Natural killer cell (primary cell): Measurements from ENCODE around the gene SH3RF2. TPM values are rescaled to one million over a fixed set of nuclear protein-coding genes. Genes with fewer than 3 reads are reported as not detected.

Experiments used
- ATAC-seq, 3 donors: fragments of 150-1000 bp in 2 of 3; fragments of 200-7000 bp in 1 of 3; cut with Tn5 transposase; 1 replicate in 1 of 3; 2 replicates in 2 of 3; pipeline ENCODE4 v1.10.0; 2021; ENCODE audit warnings: mild to moderate bottlenecking in 2 of 3, moderate library complexity in 2 of 3
- DNase-seq, 2 donors: peaks; one replicate each; pipeline versions ENCODE4 v3.0.0 to v3.0.0-alpha.2; 2013 to 2021; ENCODE audit warnings: mixed read lengths in 1 of 2
- H3K27ac ChIP-seq: one replicate; pipeline ENCODE4 v1.5.1; 2013; ENCODE audit warnings: mild to moderate bottlenecking, low read length
- H3K27me3 ChIP-seq: one replicate; pipeline ENCODE4 v1.6.1; 2013; ENCODE audit warnings: low read length; ENCODE audit not compliant: control insufficient read depth, insufficient read depth
- H3K36me3 ChIP-seq: one replicate; pipeline ENCODE4 v1.6.1; 2013; ENCODE audit warnings: low read length; ENCODE audit not compliant: control insufficient read depth, insufficient read depth
- H3K4me1 ChIP-seq: one replicate; pipeline ENCODE4 v1.6.1; 2013; ENCODE audit warnings: low read length; ENCODE audit not compliant: control insufficient read depth, insufficient read depth
- H3K4me3 ChIP-seq: one replicate; pipeline ENCODE4 v1.5.1; 2013; ENCODE audit warnings: low read length
- H3K9me3 ChIP-seq: one replicate; pipeline ENCODE4 v1.6.1; 2013; ENCODE audit warnings: low read length; ENCODE audit not compliant: control insufficient read depth, insufficient read depth
- H3K27ac Mint-ChIP-seq, 2 donors: one replicate each; pipeline ENCODE4 v1.8.0; 2022; ENCODE audit warnings: mild to moderate bottlenecking in 2 of 2, mixed read lengths in 2 of 2, moderate library complexity in 1 of 2
- H3K27me3 Mint-ChIP-seq, 2 donors: one replicate each; pipeline ENCODE4 v1.8.0; 2022; ENCODE audit warnings: low read depth in 2 of 2, mixed read lengths in 2 of 2
- H3K36me3 Mint-ChIP-seq: one replicate; pipeline ENCODE4 v1.8.0; 2022; ENCODE audit warnings: mixed read lengths
- H3K4me1 Mint-ChIP-seq, 2 donors: one replicate each; pipeline ENCODE4 v1.8.0; 2022; ENCODE audit warnings: mixed read lengths in 2 of 2
- H3K4me3 Mint-ChIP-seq: one replicate; pipeline ENCODE4 v1.8.0; 2022; ENCODE audit warnings: mild to moderate bottlenecking, moderate library complexity, mixed read lengths
- H3K9me3 Mint-ChIP-seq, 2 donors: one replicate each; pipeline ENCODE4 v1.8.0; 2022; ENCODE audit warnings: mixed read lengths in 2 of 2
- WGBS: methylation state at CpG from one replicate; pipeline ENCODE4 v1.1.7; 2013; ENCODE audit warnings: missing lambda C conversion rate; ENCODE audit not compliant: insufficient coverage; 5-methylcytosine and 5-hydroxymethylcytosine counted together
- intact Hi-C: fragments of 100-400 bp; cut with micrococcal nuclease; formaldehyde crosslinking; loops from one replicate; pipeline ENCODE4 v1.14.2; 2022
- total RNA-seq, 4 donors: library from RNA; stranded (reverse); fragments of 120-200 nt in 1 of 4; gene quantifications; one replicate each; pipeline versions ENCODE4 v1.2.3 to v1.2.4, GENCODE V29; 2013 to 2022
- TF ChIP-seq, protein P1 (sequence below): fragments of 200-600 bp; IDR thresholded peaks from one replicate; pipeline ENCODE4 v1.8.0; 2022; ENCODE audit warnings: antibody characterized with exemption

The SH3RF2 gene
- total RNA-seq, 3 donors from 2014 or later (not counting 1 experiment from before 2014, with no cell fraction given) = 0.28 to 0.35 TPM; not detected in 1

DNA sequence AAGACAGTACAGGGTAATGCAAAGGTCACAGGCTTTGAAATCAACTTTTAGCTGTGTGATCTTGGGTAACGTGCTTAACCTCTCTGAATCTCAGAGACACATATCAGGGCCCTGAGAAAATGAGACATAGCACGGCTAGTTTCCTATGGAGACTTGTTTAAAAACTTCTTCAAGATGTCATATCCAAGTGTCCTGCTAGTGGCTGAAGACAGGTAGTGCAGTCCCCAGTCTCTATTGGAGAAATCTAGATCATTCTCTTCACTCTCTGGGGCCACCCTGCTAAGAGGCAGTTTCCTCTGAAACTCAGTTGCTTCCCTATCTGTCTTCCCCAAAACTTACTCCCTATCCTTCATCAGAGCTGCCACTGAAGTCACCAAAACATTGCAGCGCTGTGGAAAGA lies 33.3 kb upstream of the SH3RF2 start:
- Histone ChIP-seq H3K27ac (no peak overlapping the region), H3K36me3 (no peaks in the 10 kb centered on the region), H3K9me3 (no peaks in the 10 kb centered on the region), H3K27me3 (no peaks in the 10 kb centered on the region), H3K4me1 (no peaks in the 10 kb centered on the region), H3K4me3 (no peak overlapping the region)
- H3K27me3 Mint-ChIP-seq = peaks cover 6 to 10% of the 10 kb centered on the region in 2 donors
- TF ChIP-seq, protein P1, sequence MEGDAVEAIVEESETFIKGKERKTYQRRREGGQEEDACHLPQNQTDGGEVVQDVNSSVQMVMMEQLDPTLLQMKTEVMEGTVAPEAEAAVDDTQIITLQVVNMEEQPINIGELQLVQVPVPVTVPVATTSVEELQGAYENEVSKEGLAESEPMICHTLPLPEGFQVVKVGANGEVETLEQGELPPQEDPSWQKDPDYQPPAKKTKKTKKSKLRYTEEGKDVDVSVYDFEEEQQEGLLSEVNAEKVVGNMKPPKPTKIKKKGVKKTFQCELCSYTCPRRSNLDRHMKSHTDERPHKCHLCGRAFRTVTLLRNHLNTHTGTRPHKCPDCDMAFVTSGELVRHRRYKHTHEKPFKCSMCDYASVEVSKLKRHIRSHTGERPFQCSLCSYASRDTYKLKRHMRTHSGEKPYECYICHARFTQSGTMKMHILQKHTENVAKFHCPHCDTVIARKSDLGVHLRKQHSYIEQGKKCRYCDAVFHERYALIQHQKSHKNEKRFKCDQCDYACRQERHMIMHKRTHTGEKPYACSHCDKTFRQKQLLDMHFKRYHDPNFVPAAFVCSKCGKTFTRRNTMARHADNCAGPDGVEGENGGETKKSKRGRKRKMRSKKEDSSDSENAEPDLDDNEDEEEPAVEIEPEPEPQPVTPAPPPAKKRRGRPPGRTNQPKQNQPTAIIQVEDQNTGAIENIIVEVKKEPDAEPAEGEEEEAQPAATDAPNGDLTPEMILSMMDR = no peak
- DNase-seq = no peak
- H3K27ac Mint-ChIP-seq = no peak overlapping the region
- peaks cover 4% of the 10 kb centered on the region in 2 donors for H3K9me3 Mint-ChIP-seq
- no peak for ATAC-seq
- no peak overlapping the region for H3K4me3 Mint-ChIP-seq
- intact Hi-C loops = no loop called here
- WGBS = 76% methylated on average over 2 of the region's 3 CpGs
- H3K36me3 Mint-ChIP-seq = no peaks in the 10 kb centered on the region
- no peaks in the 10 kb centered on the region for H3K4me1 Mint-ChIP-seq

DNA sequence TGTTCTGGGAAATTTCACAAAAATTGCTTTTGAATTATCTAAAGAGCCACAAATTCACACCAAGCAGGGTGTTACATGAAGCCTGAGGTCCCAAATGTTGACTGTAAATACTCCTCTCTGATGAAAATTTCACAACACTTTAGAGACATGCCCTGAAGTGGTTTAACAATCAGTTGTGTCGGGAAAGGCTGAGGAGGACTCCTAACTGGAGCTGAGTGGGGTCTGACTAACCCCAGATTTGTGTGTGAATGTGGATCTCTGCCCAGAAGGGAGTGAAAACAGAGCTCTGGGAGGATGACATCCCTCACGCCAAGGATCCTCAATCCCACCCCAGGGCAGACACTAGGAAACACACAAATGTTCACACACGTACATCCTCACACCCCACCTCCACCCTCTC lies 32.5 kb upstream of the SH3RF2 start:
- Mint-ChIP-seq H3K27me3 (peaks cover 6 to 10% of the 10 kb centered on the region in 2 donors), H3K9me3 (peaks cover 4% of the 10 kb centered on the region in 2 donors), H3K27ac (no peak overlapping the region)

DNA sequence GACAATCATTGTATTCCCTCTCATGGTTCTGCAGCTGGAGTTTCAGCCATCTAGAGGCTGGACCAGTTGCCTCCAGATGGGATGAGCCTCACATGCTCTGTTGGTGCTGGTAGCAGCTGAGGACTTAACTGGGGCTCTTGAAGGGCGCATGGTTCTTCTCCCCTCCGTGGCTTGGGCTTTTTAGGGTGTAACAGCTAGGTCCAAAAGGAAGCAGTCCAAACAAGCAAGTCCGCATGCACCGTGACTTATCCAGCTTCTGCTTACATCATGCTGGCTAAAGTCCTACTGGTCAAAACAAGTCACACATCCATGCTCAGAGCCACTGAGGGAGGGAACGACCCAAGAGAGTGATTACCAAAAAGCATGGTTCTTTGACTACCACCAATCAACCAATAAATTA lies 31.6 kb upstream of the SH3RF2 start:
- DNase-seq (no peak), ATAC-seq (no peak)
- WGBS = 79% methylated on average over 5 of the region's 5 CpGs
- H3K27me3 ChIP-seq = no peaks in the 10 kb centered on the region
- H3K4me3 ChIP-seq = no peak overlapping the region
- no peaks in the 10 kb centered on the region for H3K4me1 Mint-ChIP-seq
- no peaks in the 10 kb centered on the region for H3K4me1 ChIP-seq
- H3K27ac Mint-ChIP-seq = no peak overlapping the region
- no peak overlapping the region for H3K4me3 Mint-ChIP-seq
- H3K27me3 Mint-ChIP-seq = peaks cover 3 to 10% of the 10 kb centered on the region in 2 donors
- H3K9me3 Mint-ChIP-seq = peaks cover under 1 to 4% of the 10 kb centered on the region in 2 donors
- H3K36me3 Mint-ChIP-seq = no peaks in the 10 kb centered on the region
- intact Hi-C loops = no loop called here
- no peak overlapping the region for H3K27ac ChIP-seq
- H3K9me3 ChIP-seq = no peaks in the 10 kb centered on the region
- H3K36me3 ChIP-seq = no peaks in the 10 kb centered on the region
- TF ChIP-seq, protein P1 = no peak

More for the DNA sequence above, 32.5 kb upstream of the SH3RF2 start:
- Histone ChIP-seq H3K4me1 (no peaks in the 10 kb centered on the region), H3K9me3 (no peaks in the 10 kb centered on the region), H3K27me3 (no peaks in the 10 kb centered on the region), H3K4me3 (no peak overlapping the region), H3K27ac (no peak overlapping the region), H3K36me3 (no peaks in the 10 kb centered on the region)
- no peak overlapping the region for H3K4me3 Mint-ChIP-seq
- TF ChIP-seq, protein P1 = no peak
- 77% methylated on average over 3 of the region's 3 CpGs for WGBS
- ATAC-seq (no peak), DNase-seq (no peak)
- no peaks in the 10 kb centered on the region for H3K36me3 Mint-ChIP-seq
- no peaks in the 10 kb centered on the region for H3K4me1 Mint-ChIP-seq
- intact Hi-C loops = no loop called here

DNA sequence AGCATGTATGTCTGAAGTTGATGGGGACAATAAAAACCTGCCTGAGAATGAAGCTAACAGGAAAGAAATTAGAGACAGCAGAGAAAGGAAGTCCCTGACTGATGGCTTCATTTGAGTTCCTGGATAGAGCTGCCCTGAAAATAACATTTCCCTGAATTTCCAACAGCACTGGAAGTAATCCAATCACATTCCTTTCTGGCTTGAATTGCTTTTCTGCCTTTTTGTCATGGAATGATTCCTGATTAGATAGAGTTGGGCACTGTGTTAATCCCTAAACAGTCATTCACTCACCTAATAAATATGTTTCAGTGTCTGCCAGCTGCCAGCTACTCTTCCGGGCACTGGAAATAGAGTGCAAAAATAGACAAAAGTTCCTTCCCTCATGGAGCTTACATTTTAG lies 30.0 kb upstream of the SH3RF2 start:
- H3K27me3 ChIP-seq = no peaks in the 10 kb centered on the region

More for the DNA sequence above, 30.0 kb upstream of the SH3RF2 start:
- Mint-ChIP-seq H3K4me1 (no peaks in the 10 kb centered on the region), H3K27me3 (peaks cover 0 to 10% of the 10 kb centered on the region in 2 donors), H3K27ac (no peak overlapping the region), H3K4me3 (no peak overlapping the region), H3K9me3 (no peaks in the 10 kb centered on the region), H3K36me3 (no peaks in the 10 kb centered on the region)
- TF ChIP-seq, protein P1 = no peak
- DNase-seq (no peak), ATAC-seq (no peak)
- WGBS = 100% methylated on average over 1 of the region's 1 CpG
- Histone ChIP-seq H3K27ac (no peak overlapping the region), H3K9me3 (no peaks in the 10 kb centered on the region), H3K4me3 (no peak overlapping the region), H3K4me1 (no peaks in the 10 kb centered on the region), H3K36me3 (no peaks in the 10 kb centered on the region)
- intact Hi-C loops = no loop called here
